K562 (cell line): ENCODE data around the gene GASK1A. TPM values are rescaled to one million over a fixed set of nuclear protein-coding genes. Genes with fewer than 3 reads are reported as not detected.

ENCODE experiments used
- POLR2A ChIP-seq: fragments of 450-650 bp; conservative IDR thresholded peaks from 2 replicates; pipeline ENCODE4 v1.6.1; 2016
- RBM15 ChIP-seq: fragments of 200-400 bp; formaldehyde crosslinking; IDR thresholded peaks from 2 replicates; pipeline ENCODE4 v1.6.1; 2018; ENCODE audit warnings: mild to moderate bottlenecking, low read length, moderate library complexity; ENCODE audit not compliant: insufficient read depth
- TEAD1 ChIP-seq, 2 experiments: fragments of 450-650 bp in 1 of 2; sonication (generic) in 1 of 2; formaldehyde crosslinking; IDR thresholded peaks; 2 replicates each; pipeline versions ENCODE4 v1.4.0 to v1.8.0; 2020 to 2022; ENCODE audit warnings: mild to moderate bottlenecking in 2 of 2, missing genetic modification reagents in 1 of 2
- ZBTB1 ChIP-seq: sonication (generic); formaldehyde crosslinking; IDR thresholded peaks from 2 replicates; pipeline ENCODE4 v1.8.1; 2023; ENCODE audit warnings: missing genetic modification reagents, low read depth, mild to moderate bottlenecking, borderline replicate concordance
- ZNF584 ChIP-seq: fragments of 200-800 bp; sonication (Bioruptor generic); IDR thresholded peaks from 2 replicates; pipeline ENCODE4 v1.6.1; 2016; ENCODE audit warnings: low read depth, mild to moderate bottlenecking, missing genetic modification characterization, missing compliant biosample characterization
- ZNF586 ChIP-seq: fragments of 450-650 bp; formaldehyde crosslinking; conservative IDR thresholded peaks from 2 replicates; pipeline ENCODE4 v1.4.0; 2020; ENCODE audit warnings: mild to moderate bottlenecking, moderate library complexity
- polyA plus RNA-seq, 8 experiments: library from polyadenylated mRNA; depleted of rRNA in 4 of 8; stranded (reverse) in 5 of 8; unstranded in 3 of 8; fragments of >200 nt; fragmentation: Nextera tagmentation in 2 of 8; fragmentation: Illumina TruSeq in 1 of 8; extraction: Ambion mirVana in 2 of 8; extraction: Trizol in 1 of 8; gene quantifications; 2 replicates each; pipeline versions ENCODE4 v1.2.1 to v1.2.3, GENCODE V29; 2011 to 2014; ENCODE audit warnings: inconsistent platforms in 1 of 8, missing spikeins in 1 of 8
- total RNA-seq, 7 experiments: library from RNA; depleted of rRNA in 6 of 7; stranded (reverse); fragments of >200 nt in 6 of 7; fragmentation: Illumina TruSeq in 2 of 7; extraction: Trizol in 2 of 7; gene quantifications; 2 replicates each; pipeline versions ENCODE4 v1.2.1 to v1.2.3, GENCODE V29; 2011 to 2021; ENCODE audit warnings: low replicate concordance in 1 of 7
- TF ChIP-seq, protein P1 (sequence below), 2 experiments: fragments of 150-350 bp in 1 of 2; IDR thresholded peaks; 2 replicates each; pipeline ENCODE4 v1.6.1; 2012 to 2016; ENCODE audit warnings: low read depth in 2 of 2, low read length in 2 of 2, mild to moderate bottlenecking in 1 of 2, moderate library complexity in 1 of 2

The GASK1A gene
- total and polyA plus RNA-seq, 9 of the 15 experiments (the other 6 are each of a cell fraction or from before 2014, with no cell fraction given): 0.04 to 0.11 (median 0.05) TPM; not detected in 5

DNA sequence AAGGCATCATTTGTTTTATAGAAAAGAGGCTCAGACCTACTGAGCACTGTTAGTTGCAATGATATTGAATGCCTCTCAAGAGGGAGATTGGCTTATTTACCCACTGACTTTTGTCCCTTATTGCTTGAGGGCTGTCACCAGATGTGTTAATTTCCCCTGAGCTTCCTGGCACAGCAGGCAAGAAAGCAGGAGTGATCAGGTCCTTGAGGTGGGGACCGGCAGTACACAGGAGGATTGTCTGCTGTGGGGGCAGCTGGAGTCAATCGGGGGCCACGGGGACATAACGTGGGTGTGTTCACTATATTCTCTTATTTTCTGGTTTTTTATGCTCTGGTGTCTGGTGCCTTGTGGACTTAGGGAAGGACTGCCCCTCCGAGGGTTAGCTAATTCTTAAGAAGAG is 44.6 kb downstream of the GASK1A start (continued):
- TF ChIP-seq POLR2A (no peak), RBM15 (no peak), ZBTB1 (CRISPR knock-in tag) (no peak), TEAD1 (CRISPR knock-in tag; IDR thresholded peaks at IDR 0.05) (no peak), ZNF586 (CRISPR knock-in tag) (no peak), ZNF584 (no peak)
- TF ChIP-seq, protein P1, sequence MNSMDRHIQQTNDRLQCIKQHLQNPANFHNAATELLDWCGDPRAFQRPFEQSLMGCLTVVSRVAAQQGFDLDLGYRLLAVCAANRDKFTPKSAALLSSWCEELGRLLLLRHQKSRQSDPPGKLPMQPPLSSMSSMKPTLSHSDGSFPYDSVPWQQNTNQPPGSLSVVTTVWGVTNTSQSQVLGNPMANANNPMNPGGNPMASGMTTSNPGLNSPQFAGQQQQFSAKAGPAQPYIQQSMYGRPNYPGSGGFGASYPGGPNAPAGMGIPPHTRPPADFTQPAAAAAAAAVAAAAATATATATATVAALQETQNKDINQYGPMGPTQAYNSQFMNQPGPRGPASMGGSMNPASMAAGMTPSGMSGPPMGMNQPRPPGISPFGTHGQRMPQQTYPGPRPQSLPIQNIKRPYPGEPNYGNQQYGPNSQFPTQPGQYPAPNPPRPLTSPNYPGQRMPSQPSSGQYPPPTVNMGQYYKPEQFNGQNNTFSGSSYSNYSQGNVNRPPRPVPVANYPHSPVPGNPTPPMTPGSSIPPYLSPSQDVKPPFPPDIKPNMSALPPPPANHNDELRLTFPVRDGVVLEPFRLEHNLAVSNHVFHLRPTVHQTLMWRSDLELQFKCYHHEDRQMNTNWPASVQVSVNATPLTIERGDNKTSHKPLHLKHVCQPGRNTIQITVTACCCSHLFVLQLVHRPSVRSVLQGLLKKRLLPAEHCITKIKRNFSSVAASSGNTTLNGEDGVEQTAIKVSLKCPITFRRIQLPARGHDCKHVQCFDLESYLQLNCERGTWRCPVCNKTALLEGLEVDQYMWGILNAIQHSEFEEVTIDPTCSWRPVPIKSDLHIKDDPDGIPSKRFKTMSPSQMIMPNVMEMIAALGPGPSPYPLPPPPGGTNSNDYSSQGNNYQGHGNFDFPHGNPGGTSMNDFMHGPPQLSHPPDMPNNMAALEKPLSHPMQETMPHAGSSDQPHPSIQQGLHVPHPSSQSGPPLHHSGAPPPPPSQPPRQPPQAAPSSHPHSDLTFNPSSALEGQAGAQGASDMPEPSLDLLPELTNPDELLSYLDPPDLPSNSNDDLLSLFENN (IDR thresholded peaks at IDR 0.05; ENCODE audit: low read depth in 2 of 2, low read length in 2 of 2): no peak
